Endothelial cell of umbilical vein (primary cell): ENCODE measurements around the gene LYPLAL1. TPM values are rescaled to one million over a fixed set of nuclear protein-coding genes. Genes with fewer than 3 reads are reported as not detected.

Experiments used
- BruUV-seq: library from RNA; stranded (reverse); fragments of 400-500 nt; replicated peaks from 2 replicates; lab custom pipeline; 2021; lab: Mats Ljungman, UMichigan
- CTCF ChIA-PET: fragments of 300-600, 350-600 bp; sonication (Branson Sonifier 250); formaldehyde crosslinking; loops from one replicate; lab custom pipeline; 2021; ENCODE audit warnings: antibody characterized with exemption, inconsistent platforms; lab: Charles Lee
- POLR2A ChIA-PET: fragments of 300-600, 350-600 bp; sonication (Branson Sonifier 250); formaldehyde crosslinking; loops from one replicate; lab custom pipeline; 2021; ENCODE audit warnings: antibody characterized with exemption, inconsistent platforms; lab: Charles Lee
- DNase-seq: peaks from one replicate; pipeline ENCODE4 v3.0.0-alpha.2; 2011; ENCODE audit warnings: low read depth, low spot score
- FAIRE-seq: peaks from 2 replicates; lab custom pipeline; 2011; peaks lifted over from hg19 to GRCh38; lab: Jason Lieb, UNC
- H2AFZ ChIP-seq: 2 replicates; pipeline ENCODE4 v1.6.0; 2012; ENCODE audit warnings: low read depth, low read length, control low read depth, inconsistent platforms
- H3K27ac ChIP-seq: 2 replicates; pipeline ENCODE4 v1.5.1; 2011; ENCODE audit warnings: low read depth, mild to moderate bottlenecking, control low read depth, low read length, moderate library complexity; ENCODE audit not compliant: insufficient read depth
- H3K27me3 ChIP-seq, 2 experiments: 2 replicates each; pipeline versions ENCODE4 v1.6.0 to v1.6.1; 2011; ENCODE audit warnings: low read length in 2 of 2, mixed read lengths in 1 of 2; ENCODE audit not compliant: control insufficient read depth in 2 of 2, insufficient read depth in 2 of 2
- H3K36me3 ChIP-seq, 2 experiments: 2 replicates in 1 of 2; 3 replicates in 1 of 2; pipeline ENCODE4 v1.5.1; 2011; ENCODE audit warnings: low read length in 2 of 2, mild to moderate bottlenecking in 1 of 2, moderate library complexity in 1 of 2; ENCODE audit not compliant: control insufficient read depth in 2 of 2, insufficient read depth in 2 of 2; ENCODE audit errors: extremely low read depth in 1 of 2
- H3K4me1 ChIP-seq: 3 replicates; pipeline ENCODE4 v1.5.1; 2011; ENCODE audit warnings: mild to moderate bottlenecking, low read length; ENCODE audit not compliant: control insufficient read depth, insufficient read depth; ENCODE audit errors: extremely low read depth
- H3K4me2 ChIP-seq: 2 replicates; pipeline ENCODE4 v1.6.1; 2011; ENCODE audit warnings: low read length, control low read depth, mixed read lengths; ENCODE audit not compliant: insufficient read depth
- H3K4me3 ChIP-seq, 3 experiments: fragments of 200-600 bp in 1 of 3; sonication (generic), shearing (Covaris generic) in 1 of 3; replicated peaks in 1 of 3; 2 replicates each; pipeline ENCODE4 v1.5.1; 2011 to 2016; ENCODE audit warnings: control low read depth in 3 of 3, low read length in 3 of 3, mild to moderate bottlenecking in 2 of 3, inconsistent platforms in 1 of 3, low read depth in 1 of 3, moderate library complexity in 1 of 3; ENCODE audit not compliant: insufficient read depth in 1 of 3
- H3K79me2 ChIP-seq: 2 replicates; pipeline ENCODE4 v1.6.0; 2012; ENCODE audit warnings: low read length, inconsistent platforms; ENCODE audit not compliant: control insufficient read depth, insufficient read depth
- H3K9ac ChIP-seq: replicated peaks from 2 replicates; pipeline ENCODE3; 2011; ENCODE audit warnings: low read length, control low read depth; ENCODE audit not compliant: insufficient read depth; ENCODE audit errors: extremely low read depth
- H3K9me1 ChIP-seq: replicated peaks from 3 replicates; pipeline ENCODE4 v1.6.0; 2011; ENCODE audit warnings: mild to moderate bottlenecking, low read length; ENCODE audit not compliant: control insufficient read depth, insufficient read depth; ENCODE audit errors: extremely low read depth
- H3K9me3 ChIP-seq: replicated peaks from 2 replicates; pipeline ENCODE4 v1.5.1; 2012; ENCODE audit warnings: low read length, inconsistent platforms; ENCODE audit not compliant: control insufficient read depth, insufficient read depth
- H4K20me1 ChIP-seq: replicated peaks from 2 replicates; pipeline ENCODE3; 2011; ENCODE audit warnings: mild to moderate bottlenecking, low read length; ENCODE audit not compliant: control insufficient read depth, insufficient read depth; ENCODE audit errors: extremely low read depth
- EZH2 ChIP-seq: IDR thresholded peaks from 2 replicates; pipeline ENCODE4 v1.6.1; 2012; ENCODE audit warnings: borderline replicate concordance, low read depth, mild to moderate bottlenecking, moderate library complexity, low read length, inconsistent platforms; ENCODE audit not compliant: severe bottlenecking
- FOS ChIP-seq: IDR thresholded peaks from 2 replicates; pipeline ENCODE4 v1.6.1; 2011; ENCODE audit warnings: mild to moderate bottlenecking, low read length, moderate library complexity, borderline replicate concordance; ENCODE audit not compliant: insufficient read depth
- GATA2 ChIP-seq: IDR thresholded peaks from 2 replicates; pipeline ENCODE4 v1.7.0; 2011; ENCODE audit warnings: low read depth, mild to moderate bottlenecking, moderate library complexity, mixed read lengths, low read length; ENCODE audit not compliant: insufficient read length, insufficient read depth
- JUN ChIP-seq: IDR thresholded peaks from 2 replicates; pipeline ENCODE4 v1.6.1; 2011; ENCODE audit warnings: borderline replicate concordance, low read depth; ENCODE audit not compliant: insufficient read length, insufficient read depth
- MAX ChIP-seq: IDR thresholded peaks from 2 replicates; pipeline ENCODE4 v1.6.1; 2011; ENCODE audit not compliant: insufficient read depth, insufficient read length
- MYC ChIP-seq: IDR thresholded peaks from one replicate; pipeline ENCODE4 v1.6.1; 2011; ENCODE audit warnings: mild to moderate bottlenecking, low read depth, low read length
- POLR2A ChIP-seq: IDR thresholded peaks from 2 replicates; pipeline ENCODE4 v1.6.1; 2012; ENCODE audit warnings: low read depth, mild to moderate bottlenecking, control low read depth, low read length
- POLR2AphosphoS5 ChIP-seq: IDR thresholded peaks from 2 replicates; pipeline ENCODE4 v1.6.1; 2012; ENCODE audit warnings: low read depth, mild to moderate bottlenecking, control low read depth, low read length, moderate library complexity; ENCODE audit not compliant: insufficient read depth
- dilution Hi-C: fragments of 300-500 bp; cut with MboI; formaldehyde crosslinking; loops from one replicate; pipeline ENCODE4 v1.15.0; 2019; ENCODE audit warnings: low sequenced_read_pairs; ENCODE audit not compliant: extremely low pct_ligation_motif_present
- intact Hi-C: fragments of 100-400 bp; cut with micrococcal nuclease; formaldehyde crosslinking; loops from one replicate; pipeline ENCODE4 v1.10.0; 2022
- polyA plus RNA-seq, 4 experiments: library from polyadenylated mRNA; depleted of rRNA in 3 of 4; stranded (reverse) in 3 of 4; unstranded in 1 of 4; fragments of >200 nt; gene quantifications; 2 replicates each; pipeline versions ENCODE4 v1.2.1 to v1.2.3, GENCODE V29; 2011 to 2012; ENCODE audit warnings: missing spikeins in 1 of 4
- total RNA-seq: library from RNA; stranded (reverse); gene quantifications from 2 replicates; pipeline ENCODE4 v1.2.3, GENCODE V29; 2021
- TF ChIP-seq, protein P1 (sequence below), 2 donors: IDR thresholded peaks; 1 replicate in 1 of 2; 2 replicates in 1 of 2; pipeline ENCODE4 v1.5.1; 2011; ENCODE audit warnings: low read length in 2 of 2, mild to moderate bottlenecking in 2 of 2, moderate library complexity in 2 of 2, control low read depth in 1 of 2, inconsistent platforms in 1 of 2, low read depth in 1 of 2; ENCODE audit not compliant: insufficient read depth in 1 of 2; ENCODE audit errors: extremely low read depth in 1 of 2

LYPLAL1 gene
- total and polyA plus RNA-seq, 2 donors (not counting 3 experiments of a cell fraction or from before 2014, with no cell fraction given) = 7.4 to 25.4 TPM

DNA sequence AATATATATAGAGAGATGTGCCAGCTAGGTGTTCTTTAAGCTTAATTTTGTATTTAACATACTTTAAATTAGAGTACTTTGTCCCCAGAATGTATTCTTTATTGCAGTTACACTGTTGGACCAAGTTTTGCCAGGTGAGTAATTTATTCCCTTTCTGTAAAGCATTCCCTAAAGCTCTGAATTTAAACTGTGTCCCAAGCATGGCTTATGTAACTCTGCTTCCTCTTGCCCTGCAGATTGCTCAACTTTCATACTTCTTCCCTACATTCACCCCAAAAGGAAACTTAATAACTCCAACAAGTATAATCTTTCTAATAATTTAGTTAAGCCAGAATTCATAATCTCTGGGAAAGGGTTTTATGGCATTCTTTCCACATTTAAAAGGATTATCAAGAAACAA lies 5.6 kb downstream of the LYPLAL1 start:
- ChIA-PET POLR2A (no interaction called here), CTCF (interaction anchor here (0.8 to 1.0 kb wide), 3 partner anchors 9 to 850 kb away, joined by 3 read pairs; no protein-coding TSS in a partner anchor)
- no peak overlapping the region for H3K4me3 ChIP-seq
- H3K4me1 ChIP-seq = peaks cover 15% of the 10 kb centered on the region
- no peaks in the 10 kb centered on the region for H3K9me1 ChIP-seq
- no peaks in the 10 kb centered on the region for H3K36me3 ChIP-seq
- no peak overlapping the region for H3K27ac ChIP-seq
- intact Hi-C loops = no loop called here
- H3K27me3 ChIP-seq = no peaks in the 10 kb centered on the region
- H3K79me2 ChIP-seq = peaks cover 19% of the 10 kb centered on the region
- TF ChIP-seq MAX = no peak
- no peak for TF ChIP-seq MYC
- no peak for TF ChIP-seq GATA2
- no peak for TF ChIP-seq FOS
- TF ChIP-seq EZH2 = no peak
- no peak for TF ChIP-seq JUN
- no peak for TF ChIP-seq POLR2AphosphoS5
- no peak for TF ChIP-seq POLR2A
- TF ChIP-seq, protein P1, sequence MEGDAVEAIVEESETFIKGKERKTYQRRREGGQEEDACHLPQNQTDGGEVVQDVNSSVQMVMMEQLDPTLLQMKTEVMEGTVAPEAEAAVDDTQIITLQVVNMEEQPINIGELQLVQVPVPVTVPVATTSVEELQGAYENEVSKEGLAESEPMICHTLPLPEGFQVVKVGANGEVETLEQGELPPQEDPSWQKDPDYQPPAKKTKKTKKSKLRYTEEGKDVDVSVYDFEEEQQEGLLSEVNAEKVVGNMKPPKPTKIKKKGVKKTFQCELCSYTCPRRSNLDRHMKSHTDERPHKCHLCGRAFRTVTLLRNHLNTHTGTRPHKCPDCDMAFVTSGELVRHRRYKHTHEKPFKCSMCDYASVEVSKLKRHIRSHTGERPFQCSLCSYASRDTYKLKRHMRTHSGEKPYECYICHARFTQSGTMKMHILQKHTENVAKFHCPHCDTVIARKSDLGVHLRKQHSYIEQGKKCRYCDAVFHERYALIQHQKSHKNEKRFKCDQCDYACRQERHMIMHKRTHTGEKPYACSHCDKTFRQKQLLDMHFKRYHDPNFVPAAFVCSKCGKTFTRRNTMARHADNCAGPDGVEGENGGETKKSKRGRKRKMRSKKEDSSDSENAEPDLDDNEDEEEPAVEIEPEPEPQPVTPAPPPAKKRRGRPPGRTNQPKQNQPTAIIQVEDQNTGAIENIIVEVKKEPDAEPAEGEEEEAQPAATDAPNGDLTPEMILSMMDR (IDR thresholded peaks at IDR 0.05; ENCODE audit: extremely low read depth in 1 of 2, insufficient read depth in 1 of 2, low read depth in 1 of 2, low read length in 2 of 2) = no peak
- H2AFZ ChIP-seq = no peak overlapping the region
- no peak overlapping the region for H3K9ac ChIP-seq
- no peak overlapping the region for H3K4me2 ChIP-seq
- BruUV-seq = no TSS peak
- DNase-seq = no peak
- H4K20me1 ChIP-seq = no peaks in the 10 kb centered on the region
- no peaks in the 10 kb centered on the region for H3K9me3 ChIP-seq
- dilution Hi-C loops = no loop called here
- no peak for FAIRE-seq
